ENCODE results near the gene GLTP. TPM values are rescaled to one million over a fixed set of nuclear protein-coding genes. Genes with fewer than 3 reads are reported as not detected.

The GLTP gene
- total RNA-seq, 1 experiment from 2014 or later: 15.5 TPM

GRCh38 chr12:109816870-109817269, 63.5 kb downstream of the GLTP start:
- Mint-ChIP-seq H3K36me3 (ENCODE audit: insufficient read depth in 1 of 3, low read depth in 3 of 3) (no peaks in the 10 kb centered on the region), H3K27me3 (ENCODE audit: low read depth) (no peaks in the 10 kb centered on the region), H3K9me3 (no peaks in the 10 kb centered on the region), H3K27ac (no peak overlapping the region), H3K4me3 (no peak overlapping the region), H3K4me1 (peaks cover 7 to 10% of the 10 kb centered on the region in 2 experiments)
- H3K23ac ChIP-seq (ENCODE audit: insufficient read length, low read depth, low read length): no peak overlapping the region
- H4K20me1 ChIP-seq (ENCODE audit: control insufficient read depth, insufficient read depth, insufficient read length): no peaks in the 10 kb centered on the region
- H3K9ac ChIP-seq (ENCODE audit: extremely low read depth, insufficient read length, low read length): no peak overlapping the region
- H2AFZ ChIP-seq (ENCODE audit: low read length): no peak overlapping the region
- H3K56ac ChIP-seq (ENCODE audit: insufficient read length, low read depth, low read length): no peak overlapping the region
- no peak overlapping the region for H2BK20ac ChIP-seq (ENCODE audit: low read depth, low read length, poor library complexity, severe bottlenecking)
- no peak overlapping the region for H3K4me2 ChIP-seq (ENCODE audit: insufficient read depth, insufficient read length, low read length)
- no CpG with 5 or more reads among the region's 7 CpGs for WGBS (ENCODE audit: extremely low coverage, insufficient read length, low lambda C conversion rate)
- no peak overlapping the region for H3T11ph ChIP-seq (ENCODE audit: low read length)
- H4K8ac ChIP-seq (replicated peaks; ENCODE audit: insufficient read length, low read depth, low read length): no peak overlapping the region
- no peak overlapping the region for H2BK15ac ChIP-seq (ENCODE audit: low read depth, low read length)
- TF ChIP-seq CTCF (conservative IDR thresholded peaks at IDR 0.05): no peak
- H2BK120ac ChIP-seq (ENCODE audit: low read depth, low read length, poor library complexity, severe bottlenecking): no peak overlapping the region
- no peaks in the 10 kb centered on the region for H3K79me2 ChIP-seq (ENCODE audit: insufficient read depth, low read length)
- no peaks in the 10 kb centered on the region for H3K4me1 ChIP-seq (ENCODE audit: insufficient read depth, low read length)
- no peak overlapping the region for H4K5ac ChIP-seq (ENCODE audit: insufficient read length, low read depth, low read length)
- no peak overlapping the region for H3K14ac ChIP-seq (ENCODE audit: insufficient read depth, low read length)
- H3K27ac ChIP-seq (ENCODE audit: insufficient read length, low read depth, low read length): no peak overlapping the region
- no peak overlapping the region for H2BK12ac ChIP-seq (ENCODE audit: insufficient read length, low read depth, low read length)
- H3K9me3 ChIP-seq (ENCODE audit: control insufficient read depth, low read depth, low read length): no peaks in the 10 kb centered on the region
- H4K91ac ChIP-seq (ENCODE audit: insufficient read length, low read depth, low read length): no peak overlapping the region
- H2AK5ac ChIP-seq (ENCODE audit: insufficient read length, low read length): no peak overlapping the region
- no peak overlapping the region for H3K18ac ChIP-seq (ENCODE audit: insufficient read length, low read depth, low read length)
- H3K27me3 ChIP-seq (ENCODE audit: insufficient read depth, low read length): no peaks in the 10 kb centered on the region
- no peak overlapping the region for H3K4ac ChIP-seq (ENCODE audit: low read depth, low read length)
- H3K79me1 ChIP-seq (ENCODE audit: insufficient read depth, low read depth, low read length, poor library complexity, severe bottlenecking): no peaks in the 10 kb centered on the region
- no peaks in the 10 kb centered on the region for H3K23me2 ChIP-seq (ENCODE audit: insufficient read length, low read depth, low read length, poor library complexity, severe bottlenecking)
- H2BK5ac ChIP-seq (ENCODE audit: insufficient read length, low read length): no peak overlapping the region
- no peak for DNase-seq

Measured in H9 (cell line).